BLaER1 treated with 17β-estradiol and CSF1 and Interleukin-3, amounts not matched to agents 10 nM and 100 nM (cell line): ENCODE results near the gene SLU7.
"Not testable (repeated sequence)": the region's sequence is repeated elsewhere in the genome, so short reads cannot be mapped to it uniquely, and the experiment has no call there.

ENCODE experiments used
- H3K27ac ChIP-seq, 11 experiments: shearing (Covaris generic); formaldehyde crosslinking; 2 replicates each; pipeline ENCODE4 v1.8.1; 2022
- H3K27me3 ChIP-seq, 11 experiments: shearing (Covaris generic); formaldehyde crosslinking; 2 replicates each; pipeline ENCODE4 v1.8.1; 2022
- H3K36me3 ChIP-seq, 11 experiments: shearing (Covaris generic); formaldehyde crosslinking; 2 replicates each; pipeline ENCODE4 v1.8.1; 2022
- H3K4me1 ChIP-seq, 10 experiments: shearing (Covaris generic); formaldehyde crosslinking; 2 replicates each; pipeline ENCODE4 v1.8.1; 2022
- H3K4me2 ChIP-seq, 11 experiments: shearing (Covaris generic); formaldehyde crosslinking; 2 replicates each; pipeline ENCODE4 v1.8.1; 2022
- H3K4me3 ChIP-seq, 10 experiments: shearing (Covaris generic); formaldehyde crosslinking; 2 replicates each; pipeline ENCODE4 v1.8.1; 2022
- H3K9ac ChIP-seq, 11 experiments: shearing (Covaris generic); formaldehyde crosslinking; 2 replicates each; pipeline ENCODE4 v1.8.1; 2022
- H3K9me3 ChIP-seq, 11 experiments: shearing (Covaris generic); formaldehyde crosslinking; replicated peaks in 1 of 11; 2 replicates each; pipeline ENCODE4 v1.8.1; 2022
- H4K20me1 ChIP-seq, 11 experiments: shearing (Covaris generic); formaldehyde crosslinking; 2 replicates each; pipeline ENCODE4 v1.8.1; 2022
- Cebpa-rat ChIP-seq, 11 experiments: shearing (Covaris generic); IDR thresholded peaks; 2 replicates each; pipeline ENCODE4 v1.8.1; 2022

SLU7 gene

GRCh38 chr5:160444407-160444806 is 25.5 kb upstream of the SLU7 start:
- Histone ChIP-seq H3K4me1 (peaks cover 18 to 44% (median 27%) of the 10 kb centered on the region in 10 experiments), H3K27ac (no peak overlapping the region), H3K36me3 (no peaks in the 10 kb centered on the region), H3K4me3 (no peak overlapping the region), H3K9me3 (peaks cover 0 to 20% (median 8%) of the 10 kb centered on the region in 11 experiments; a peak in 8 of 22 replicates), H3K9ac (no peak overlapping the region), H3K4me2 (no peak overlapping the region), H3K27me3 (no peaks in the 10 kb centered on the region), H4K20me1 (no peaks in the 10 kb centered on the region)
- no peak for TF ChIP-seq Cebpa-rat (IDR thresholded peaks at IDR 0.05)

- Histone ChIP-seq H3K4me3 (no peak overlapping the region), H3K9ac (no peak overlapping the region), H4K20me1 (no peaks in the 10 kb centered on the region)
Observed at GRCh38 chr5:160442824-160443431, 24.0 kb upstream of the SLU7 start.

GRCh38 chr5:160441311-160441781 is 22.5 kb upstream of the SLU7 start:
- Histone ChIP-seq H3K4me1 (peaks cover 39 to 62% (median 52%) of the 10 kb centered on the region in 10 experiments), H3K27ac (peak overlapping the region in 3 of 11 experiments; percentile 9 to 35 (median 21); a peak in 5 of 22 replicates), H3K4me2 (peak overlapping the region; percentile 63 to 99 (median 74)), H4K20me1 (no peaks in the 10 kb centered on the region), H3K9ac (no peak overlapping the region), H3K9me3 (peaks cover 0 to 3% (median 0%) of the 10 kb centered on the region in 11 experiments; a peak in 1 of 22 replicates), H3K36me3 (no peaks in the 10 kb centered on the region), H3K4me3 (no peak overlapping the region), H3K27me3 (no peaks in the 10 kb centered on the region)
- no peak; a peak in 2 of 22 replicates for TF ChIP-seq Cebpa-rat (IDR thresholded peaks at IDR 0.05)

More at GRCh38 chr5:160442824-160443431, 24.0 kb upstream of the SLU7 start:
- Histone ChIP-seq H3K36me3 (no peaks in the 10 kb centered on the region), H3K27ac (no peak overlapping the region), H3K4me1 (peaks cover 29 to 53% (median 40%) of the 10 kb centered on the region in 10 experiments), H3K4me2 (peak overlapping the region in 5 of 11 experiments; percentile 5 to 99 (median 94); a peak in 7 of 22 replicates), H3K9me3 (peaks cover 0 to 5% (median 0%) of the 10 kb centered on the region in 11 experiments; a peak in 4 of 22 replicates), H3K27me3 (no peaks in the 10 kb centered on the region)
- TF ChIP-seq Cebpa-rat (IDR thresholded peaks at IDR 0.05): no peak

- peak overlapping the region; percentile 9 to 73 (median 39); a peak in 17 of 22 replicates for H3K27ac ChIP-seq
Observed at GRCh38 chr5:160439205-160439600, 20.3 kb upstream of the SLU7 start.

GRCh38 chr5:160438316-160439204 is 19.7 kb upstream of the SLU7 start:
- peaks cover 67 to 88% (median 79%) of the 10 kb centered on the region in 10 experiments for H3K4me1 ChIP-seq
- peak overlapping the region; percentile 23 to 63 (median 44); a peak in 19 of 20 replicates for H3K4me3 ChIP-seq
- peak overlapping the region; percentile 76 to 99 (median 87) for H3K4me2 ChIP-seq
- H3K27ac ChIP-seq: peak overlapping the region; percentile 9 to 73 (median 39); a peak in 14 of 22 replicates
- H3K9ac ChIP-seq: peak overlapping the region; percentile 32 to 79 (median 56); a peak in 20 of 22 replicates
- no peak for TF ChIP-seq Cebpa-rat (IDR thresholded peaks at IDR 0.05)
- no peaks in the 10 kb centered on the region for H3K27me3 ChIP-seq
- H3K9me3 ChIP-seq: no peaks in the 10 kb centered on the region
- H4K20me1 ChIP-seq: 0 out of 22 replicates have a peak, but pooled peaks cover 0 to 3% (median 0%) of the 10 kb centered on the region in 11 experiments
- no peaks in the 10 kb centered on the region for H3K36me3 ChIP-seq

More at GRCh38 chr5:160439205-160439600, 20.3 kb upstream of the SLU7 start:
- H3K9ac ChIP-seq: peak overlapping the region; percentile 32 to 79 (median 56); a peak in 19 of 22 replicates
- H3K9me3 ChIP-seq: no peaks in the 10 kb centered on the region
- H3K36me3 ChIP-seq: no peaks in the 10 kb centered on the region
- H3K4me3 ChIP-seq: peak overlapping the region; percentile 23 to 63 (median 44); a peak in 19 of 20 replicates
- H3K27me3 ChIP-seq: no peaks in the 10 kb centered on the region
- no peaks in the 10 kb centered on the region for H4K20me1 ChIP-seq
- peaks cover 60 to 82% (median 73%) of the 10 kb centered on the region in 10 experiments for H3K4me1 ChIP-seq
- H3K4me2 ChIP-seq: peak overlapping the region; percentile 76 to 99 (median 87)
- no peak for TF ChIP-seq Cebpa-rat (IDR thresholded peaks at IDR 0.05)

GRCh38 chr5:160437271-160437670 is 18.4 kb upstream of the SLU7 start:
- peak overlapping the region; percentile 14 to 87 (median 55); a peak in 21 of 22 replicates for H3K4me2 ChIP-seq
- no peak for TF ChIP-seq Cebpa-rat (IDR thresholded peaks at IDR 0.05)
- no peak overlapping the region for H3K9ac ChIP-seq
- H3K27me3 ChIP-seq: no peaks in the 10 kb centered on the region
- 0 out of 22 replicates have a peak, but pooled peaks cover 0 to 5% (median 0%) of the 10 kb centered on the region in 11 experiments for H4K20me1 ChIP-seq
- H3K4me3 ChIP-seq: no peak overlapping the region
- no peaks in the 10 kb centered on the region for H3K9me3 ChIP-seq
- peaks cover 77 to 94% (median 81%) of the 10 kb centered on the region in 10 experiments for H3K4me1 ChIP-seq
- H3K27ac ChIP-seq: no peak overlapping the region
- H3K36me3 ChIP-seq: no peaks in the 10 kb centered on the region

- not testable (repeated sequence) for H3K27me3 ChIP-seq, H3K9ac ChIP-seq, H3K27ac ChIP-seq, H4K20me1 ChIP-seq, H3K9me3 ChIP-seq, H3K36me3 ChIP-seq, H3K4me3 ChIP-seq
- H3K4me1 ChIP-seq: peaks cover 71 to 96% (median 84%) of the 10 kb centered on the region in 10 experiments
- peak overlapping the region; percentile 14 to 87 (median 55); a peak in 21 of 22 replicates for H3K4me2 ChIP-seq
Observed at GRCh38 chr5:160436661-160437060, 17.8 kb upstream of the SLU7 start.

- peaks cover 0 to 4% (median 0%) of the 10 kb centered on the region in 11 experiments; a peak in 2 of 22 replicates for H3K36me3 ChIP-seq
- no peaks in the 10 kb centered on the region for H3K27me3 ChIP-seq
- 0 out of 22 replicates have a peak, but pooled peaks cover 0 to 5% (median 0%) of the 10 kb centered on the region in 11 experiments for H4K20me1 ChIP-seq
- no peak overlapping the region for H3K9ac ChIP-seq
- TF ChIP-seq Cebpa-rat (IDR thresholded peaks at IDR 0.05): no peak
- no peak overlapping the region for H3K4me3 ChIP-seq
- H3K27ac ChIP-seq: no peak overlapping the region
- H3K9me3 ChIP-seq: no peaks in the 10 kb centered on the region
- H3K4me2 ChIP-seq: peak overlapping the region; percentile 14 to 87 (median 55); a peak in 21 of 22 replicates
- peaks cover 65 to 95% (median 81%) of the 10 kb centered on the region in 10 experiments for H3K4me1 ChIP-seq
Observed at GRCh38 chr5:160436017-160436416, 17.1 kb upstream of the SLU7 start.
